ENCODE data around the gene HMGCLL1. TPM values are rescaled to one million over a fixed set of nuclear protein-coding genes. Genes with fewer than 3 reads are reported as not detected.

The HMGCLL1 gene
- 0.39 and 0.68 TPM in 2 replicates for total RNA-seq (2021)
- Bru-seq, nascent RNA: percentile 13 among the genes with signal in this experiment
- BruChase-seq, experiment 1, labeled RNA remaining after a 2-hour chase: percentile 27 among the genes with signal in this experiment
- BruChase-seq, experiment 2, labeled RNA remaining after a 6-hour chase: percentile 11 among the genes with signal in this experiment
- long read RNA-seq: 0 reads

DNA sequence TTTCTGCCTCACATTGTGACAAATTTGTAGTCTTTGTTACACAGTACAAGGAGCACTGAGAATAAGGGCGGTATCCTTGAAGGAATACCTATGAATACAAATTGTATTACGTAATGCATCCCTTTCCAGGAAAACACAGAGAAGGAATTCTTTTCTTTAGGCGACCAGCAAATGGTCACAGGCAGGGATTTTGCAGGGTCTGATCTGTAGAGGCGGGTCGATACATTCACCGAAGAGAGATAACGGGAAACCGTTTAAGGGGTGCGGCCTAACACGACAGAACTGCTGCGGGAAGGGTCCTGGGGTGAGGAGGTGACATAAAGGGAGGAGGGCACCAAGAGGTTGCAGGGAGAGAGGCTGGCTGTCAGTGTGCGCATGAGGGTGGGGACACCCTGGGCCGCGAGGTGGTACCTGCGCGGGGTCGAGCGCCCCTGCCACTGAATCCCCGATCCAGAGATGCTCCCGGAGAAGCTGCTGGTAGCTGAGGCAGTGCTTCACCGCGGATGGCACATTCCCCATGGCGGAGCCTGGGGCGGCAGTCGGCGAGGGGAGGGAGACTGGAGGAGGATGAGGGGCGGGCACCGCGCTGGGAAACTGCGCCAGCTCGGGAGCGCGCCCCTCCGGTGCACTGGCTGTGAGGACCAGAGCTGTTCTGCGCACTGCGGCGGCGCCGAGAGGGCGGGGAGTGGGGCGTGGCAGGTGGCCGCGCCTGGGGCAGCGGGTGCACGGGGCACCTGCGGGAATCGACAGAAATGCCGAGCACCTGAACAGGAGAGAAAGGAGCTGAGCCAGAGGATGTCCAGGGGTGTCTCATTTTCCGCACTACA is at the start of gene HMGCLL1:
Gene HMGCLL1 (minus strand): TSS at position 656 of the 827 bp plus-strand sequence. CDS start 137 bp downstream, at position 519.
- H3K4me2 ChIP-seq: no peak within 1 kb of the TSS
- TF ChIP-seq EZH2 (IDR thresholded peaks at IDR 0.05; ENCODE audit: low read depth): no peak
- no peaks in the 10 kb centered on the region for H3F3A ChIP-seq (ENCODE audit: insufficient read depth, low read depth)
- BruUV-seq (replicated peaks): no TSS peak
- no peaks in the 10 kb centered on the region for H3K36me3 ChIP-seq (ENCODE audit: low read depth)
- H3K27me3 ChIP-seq (ENCODE audit: insufficient read depth, low read depth): no peaks in the 10 kb centered on the region
- peak in 1 of 2 experiments; percentile 60 for DNase-seq
- H3K27ac ChIP-seq: no peak within 1 kb of the TSS
- intact Hi-C loops (cut with micrococcal nuclease; ENCODE audit: unreplicated experiment): no loop called here
- H2AFZ ChIP-seq: no peak within 1 kb of the TSS
- ChIA-PET POLR2A (ENCODE audit: unreplicated experiment) (no interaction called here), CTCF (no interaction called here)
- H3K9me3 ChIP-seq (ENCODE audit: insufficient read depth, low read depth): no peaks in the 10 kb centered on the region
- no peaks in the 10 kb centered on the region for H4K20me1 ChIP-seq (ENCODE audit: insufficient read depth)
- H3K4me3 ChIP-seq: no peak within 1 kb of the TSS
- no peaks in the 10 kb centered on the region for H3K79me2 ChIP-seq (ENCODE audit: low read depth)
- H3K9me2 ChIP-seq (ENCODE audit: insufficient read depth): no peaks in the 10 kb centered on the region
- H3K4me1 ChIP-seq (replicated peaks; ENCODE audit: insufficient read depth): no peaks in the 10 kb centered on the region

DNA sequence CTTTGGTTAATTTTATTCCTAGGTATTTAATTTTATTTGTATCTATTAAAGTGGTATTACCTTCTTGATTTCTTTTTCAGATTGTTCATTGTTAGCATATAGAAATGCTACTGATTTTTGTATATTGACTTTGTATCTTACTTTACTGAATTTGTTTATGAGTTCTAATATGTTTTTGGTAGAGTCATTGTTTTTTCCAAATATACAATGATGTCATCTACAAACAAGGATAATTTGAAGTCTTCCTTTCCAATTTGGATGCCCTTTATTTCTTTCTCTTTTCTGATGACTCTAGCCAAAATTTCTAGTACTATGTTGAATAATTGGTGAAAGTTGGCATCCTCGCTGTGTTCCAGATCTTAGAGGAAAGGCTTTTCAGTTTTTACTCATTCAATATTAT is 43.0 kb upstream of the HMGCLL1 start:
- no peak overlapping the region for H3K4me3 ChIP-seq
- no peak overlapping the region for H2AFZ ChIP-seq
- BruUV-seq (replicated peaks): no TSS peak
- no peaks in the 10 kb centered on the region; the same call in 1 of the 2 replicates for H3K9me2 ChIP-seq (ENCODE audit: insufficient read depth)
- H3K36me3 ChIP-seq (ENCODE audit: low read depth): no peaks in the 10 kb centered on the region
- no peak for DNase-seq
- intact Hi-C loops (cut with micrococcal nuclease; ENCODE audit: unreplicated experiment): no loop called here
- H3K4me1 ChIP-seq (replicated peaks; ENCODE audit: insufficient read depth): no peaks in the 10 kb centered on the region
- no peaks in the 10 kb centered on the region for H3K9me3 ChIP-seq (ENCODE audit: insufficient read depth, low read depth)
- TF ChIP-seq, protein P1, sequence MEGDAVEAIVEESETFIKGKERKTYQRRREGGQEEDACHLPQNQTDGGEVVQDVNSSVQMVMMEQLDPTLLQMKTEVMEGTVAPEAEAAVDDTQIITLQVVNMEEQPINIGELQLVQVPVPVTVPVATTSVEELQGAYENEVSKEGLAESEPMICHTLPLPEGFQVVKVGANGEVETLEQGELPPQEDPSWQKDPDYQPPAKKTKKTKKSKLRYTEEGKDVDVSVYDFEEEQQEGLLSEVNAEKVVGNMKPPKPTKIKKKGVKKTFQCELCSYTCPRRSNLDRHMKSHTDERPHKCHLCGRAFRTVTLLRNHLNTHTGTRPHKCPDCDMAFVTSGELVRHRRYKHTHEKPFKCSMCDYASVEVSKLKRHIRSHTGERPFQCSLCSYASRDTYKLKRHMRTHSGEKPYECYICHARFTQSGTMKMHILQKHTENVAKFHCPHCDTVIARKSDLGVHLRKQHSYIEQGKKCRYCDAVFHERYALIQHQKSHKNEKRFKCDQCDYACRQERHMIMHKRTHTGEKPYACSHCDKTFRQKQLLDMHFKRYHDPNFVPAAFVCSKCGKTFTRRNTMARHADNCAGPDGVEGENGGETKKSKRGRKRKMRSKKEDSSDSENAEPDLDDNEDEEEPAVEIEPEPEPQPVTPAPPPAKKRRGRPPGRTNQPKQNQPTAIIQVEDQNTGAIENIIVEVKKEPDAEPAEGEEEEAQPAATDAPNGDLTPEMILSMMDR (conservative IDR thresholded peaks at IDR 0.05): no peak
- no peaks in the 10 kb centered on the region for H4K20me1 ChIP-seq (ENCODE audit: insufficient read depth)
- no peak overlapping the region for H3K27ac ChIP-seq
- no peak overlapping the region for H3K4me2 ChIP-seq
- CTCF ChIA-PET: no interaction called here
- POLR2A ChIA-PET (ENCODE audit: unreplicated experiment): no interaction called here
- H3F3A ChIP-seq (ENCODE audit: insufficient read depth, low read depth): no peaks in the 10 kb centered on the region
- H3K27me3 ChIP-seq (ENCODE audit: insufficient read depth, low read depth): no peaks in the 10 kb centered on the region
- no peaks in the 10 kb centered on the region for H3K79me2 ChIP-seq (ENCODE audit: low read depth)

DNA sequence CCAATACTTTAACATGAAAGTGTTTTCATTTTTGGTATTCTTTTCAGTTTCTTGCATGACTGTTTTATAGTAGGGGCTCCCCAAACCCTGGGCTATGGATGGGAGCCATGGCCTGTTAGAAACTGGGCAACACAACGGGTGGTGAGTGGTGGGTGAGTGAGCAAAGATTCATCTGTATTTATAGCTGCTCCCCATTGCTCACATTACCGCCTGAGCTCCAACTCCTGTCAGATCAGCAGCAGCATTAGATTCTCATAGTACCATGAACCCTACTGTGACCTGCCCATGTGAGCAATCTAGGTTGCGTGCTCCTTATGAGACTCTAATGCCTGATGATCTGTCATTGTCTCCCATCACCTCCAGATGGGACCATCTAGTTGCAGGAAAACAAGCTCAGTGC is 42.3 kb upstream of the HMGCLL1 start:
- Histone ChIP-seq H3K27ac (no peak overlapping the region), H3K9me2 (ENCODE audit: insufficient read depth) (no peaks in the 10 kb centered on the region; the same call in 1 of the 2 replicates), H3K4me2 (no peak overlapping the region), H3K79me2 (ENCODE audit: low read depth) (no peaks in the 10 kb centered on the region), H3K9me3 (ENCODE audit: insufficient read depth, low read depth) (no peaks in the 10 kb centered on the region), H3K36me3 (ENCODE audit: low read depth) (no peaks in the 10 kb centered on the region), H3K4me3 (no peak overlapping the region), H4K20me1 (ENCODE audit: insufficient read depth) (no peaks in the 10 kb centered on the region), H3K4me1 (replicated peaks; ENCODE audit: insufficient read depth) (no peaks in the 10 kb centered on the region), H3F3A (ENCODE audit: insufficient read depth, low read depth) (no peaks in the 10 kb centered on the region), H2AFZ (no peak overlapping the region), H3K27me3 (ENCODE audit: insufficient read depth, low read depth) (no peaks in the 10 kb centered on the region)
- no peak for DNase-seq
- TF ChIP-seq, protein P1 (conservative IDR thresholded peaks at IDR 0.05): no peak
- no peak for TF ChIP-seq EZH2 (IDR thresholded peaks at IDR 0.05; ENCODE audit: low read depth)
- ChIA-PET CTCF (no interaction called here), POLR2A (ENCODE audit: unreplicated experiment) (no interaction called here)
- intact Hi-C loops (cut with micrococcal nuclease; ENCODE audit: unreplicated experiment): no loop called here
- BruUV-seq (replicated peaks): no TSS peak

Measured in PC-9 (cell line).